Measurements from ENCODE around the gene PPP4R1.
A peak's percentile ranks its signal among the peaks of the same experiment; 100 is the strongest.
"Not testable (repeated sequence)": the region's sequence is repeated elsewhere in the genome, so short reads cannot be mapped to it uniquely, and the experiment has no call there.

Gene PPP4R1

GRCh38 chr18:9614401-9615279 is at the start of gene PPP4R1:
Gene PPP4R1 (minus strand): TSS chr18:9614559. CDS start chr18:9614484, 75 bp downstream.
- DNase-seq = peak; percentile 77

GRCh38 chr18:9663377-9663776 is 49.0 kb upstream of the PPP4R1 start:
- DNase-seq = no peak

GRCh38 chr18:9661564-9661963 is 47.2 kb upstream of the PPP4R1 start:
- DNase-seq = no peak

GRCh38 chr18:9659499-9660375 is 45.4 kb upstream of the PPP4R1 start:
- no peak for DNase-seq

- no peak for DNase-seq
Observed at GRCh38 chr18:9658087-9658641, 43.8 kb upstream of the PPP4R1 start.

- DNase-seq = no peak
Observed at GRCh38 chr18:9655232-9655767, 40.9 kb upstream of the PPP4R1 start.

GRCh38 chr18:9653390-9653789 is 39.0 kb upstream of the PPP4R1 start:
- DNase-seq = no peak

- DNase-seq = no peak
Observed at GRCh38 chr18:9649164-9649540, 34.8 kb upstream of the PPP4R1 start.

GRCh38 chr18:9648431-9649163 is 34.2 kb upstream of the PPP4R1 start:
- no peak for DNase-seq

- DNase-seq = no peak
Observed at GRCh38 chr18:9647496-9648323, 33.4 kb upstream of the PPP4R1 start.

- DNase-seq = no peak
Observed at GRCh38 chr18:9643549-9643948, 29.2 kb upstream of the PPP4R1 start.

GRCh38 chr18:9642799-9643462 is 28.6 kb upstream of the PPP4R1 start:
- no peak for DNase-seq

GRCh38 chr18:9641081-9641480 is 26.7 kb upstream of the PPP4R1 start:
- DNase-seq = not testable (repeated sequence)

- peak; percentile 34 for DNase-seq
Observed at GRCh38 chr18:9638886-9639285, 24.5 kb upstream of the PPP4R1 start.

- DNase-seq = no peak
Observed at GRCh38 chr18:9637036-9637767, 22.8 kb upstream of the PPP4R1 start.

- DNase-seq = no peak
Observed at GRCh38 chr18:9634856-9635255, 20.5 kb upstream of the PPP4R1 start.

GRCh38 chr18:9631814-9632496 is 17.6 kb upstream of the PPP4R1 start:
- DNase-seq = no peak

- DNase-seq = no peak
Observed at GRCh38 chr18:9630444-9630843, 16.1 kb upstream of the PPP4R1 start.

GRCh38 chr18:9629709-9630108 is 15.3 kb upstream of the PPP4R1 start:
- no peak for DNase-seq

GRCh38 chr18:9628984-9629383 is 14.6 kb upstream of the PPP4R1 start:
- no peak for DNase-seq

Data from NCI-H345 (cell line).